Stimulated activated naive CD8-positive, alpha-beta T cell treated with anti-CD3 and anti-CD28 coated beads, Interleukin-15, amount 100 ng/mL, for 72 hours (primary cell): Measurements from ENCODE around the gene SCP2.

ENCODE experiments used
- ATAC-seq: fragments of 150-1000 bp; cut with Tn5 transposase; 2 replicates; pipeline ENCODE4 v1.10.0; 2021; ENCODE audit warnings: mild to moderate bottlenecking, moderate library complexity
- DNase-seq, 2 donors: peaks; one replicate each; pipeline ENCODE4 v3.0.0; 2021 to 2022
- H3K27ac Mint-ChIP-seq, 2 donors: one replicate each; pipeline ENCODE4 v1.8.0; 2022; ENCODE audit warnings: mild to moderate bottlenecking in 2 of 2, mixed read lengths in 2 of 2, moderate library complexity in 2 of 2
- H3K27me3 Mint-ChIP-seq: one replicate; pipeline ENCODE4 v1.8.0; 2022; ENCODE audit warnings: mixed read lengths
- H3K4me1 Mint-ChIP-seq: one replicate; pipeline ENCODE4 v1.8.0; 2022; ENCODE audit warnings: mild to moderate bottlenecking, mixed read lengths
- H3K4me3 Mint-ChIP-seq, 2 donors: one replicate each; pipeline ENCODE4 v1.8.0; 2022; ENCODE audit warnings: mild to moderate bottlenecking in 2 of 2, mixed read lengths in 2 of 2, moderate library complexity in 1 of 2
- H3K9me3 Mint-ChIP-seq, 2 donors: one replicate each; pipeline ENCODE4 v1.8.0; 2022; ENCODE audit warnings: mixed read lengths in 2 of 2

SCP2 gene, protein sequence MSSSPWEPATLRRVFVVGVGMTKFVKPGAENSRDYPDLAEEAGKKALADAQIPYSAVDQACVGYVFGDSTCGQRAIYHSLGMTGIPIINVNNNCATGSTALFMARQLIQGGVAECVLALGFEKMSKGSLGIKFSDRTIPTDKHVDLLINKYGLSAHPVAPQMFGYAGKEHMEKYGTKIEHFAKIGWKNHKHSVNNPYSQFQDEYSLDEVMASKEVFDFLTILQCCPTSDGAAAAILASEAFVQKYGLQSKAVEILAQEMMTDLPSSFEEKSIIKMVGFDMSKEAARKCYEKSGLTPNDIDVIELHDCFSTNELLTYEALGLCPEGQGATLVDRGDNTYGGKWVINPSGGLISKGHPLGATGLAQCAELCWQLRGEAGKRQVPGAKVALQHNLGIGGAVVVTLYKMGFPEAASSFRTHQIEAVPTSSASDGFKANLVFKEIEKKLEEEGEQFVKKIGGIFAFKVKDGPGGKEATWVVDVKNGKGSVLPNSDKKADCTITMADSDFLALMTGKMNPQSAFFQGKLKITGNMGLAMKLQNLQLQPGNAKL

DNA sequence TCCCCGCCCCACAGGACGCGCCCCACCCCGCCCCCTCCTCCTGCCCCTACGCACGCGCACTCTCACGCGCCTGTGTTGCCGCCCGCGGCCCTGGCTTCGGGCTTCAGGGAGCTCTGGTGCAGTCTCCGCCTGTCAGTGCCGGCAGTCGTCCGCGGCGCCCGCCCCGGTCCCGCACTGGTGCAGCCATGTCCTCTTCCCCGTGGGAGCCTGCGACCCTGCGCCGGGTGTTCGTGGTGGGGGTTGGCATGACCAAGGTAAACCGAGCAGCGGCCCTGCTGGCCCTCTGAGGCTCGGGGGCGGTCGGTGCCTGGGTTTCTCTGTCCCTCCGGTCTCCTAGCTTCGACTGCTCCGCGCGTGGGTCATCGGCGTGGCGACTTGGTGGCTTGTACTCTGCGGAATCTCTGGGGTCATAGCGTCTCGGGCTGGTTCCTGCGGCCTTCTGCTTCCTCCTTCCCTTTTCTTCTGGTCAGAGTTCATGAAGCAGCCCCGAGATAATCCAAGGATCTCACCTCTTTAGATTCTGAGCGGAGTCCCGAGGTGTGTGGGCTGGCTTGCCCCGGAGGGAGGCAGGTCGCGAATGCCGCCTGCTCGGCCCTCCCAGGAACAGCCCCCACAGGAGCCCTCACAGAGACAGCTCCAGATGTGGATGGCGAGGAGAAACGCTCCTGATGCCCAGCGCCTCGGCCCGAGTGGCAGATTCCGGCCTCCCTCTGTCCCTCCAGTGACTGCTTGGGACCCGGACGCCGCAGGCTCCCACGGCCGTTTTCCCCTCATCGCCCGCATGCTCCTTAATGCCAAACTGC, at the start of gene SCP2:
Gene SCP2 (plus strand): TSS at position 65 of the 803 bp plus-strand sequence. CDS start 121 bp downstream, at position 186.
- H3K27ac Mint-ChIP-seq: peak within 1 kb of the TSS; percentile 80 to 94
- peak within 1 kb of the TSS; percentile 81 to 91 for H3K4me3 Mint-ChIP-seq
- peaks cover 18% of the 10 kb centered on the region for H3K4me1 Mint-ChIP-seq
- DNase-seq: peak; percentile 71 to 76
- no peaks in the 10 kb centered on the region for H3K9me3 Mint-ChIP-seq
- no peaks in the 10 kb centered on the region for H3K27me3 Mint-ChIP-seq
- peak; percentile 96 for ATAC-seq

DNA sequence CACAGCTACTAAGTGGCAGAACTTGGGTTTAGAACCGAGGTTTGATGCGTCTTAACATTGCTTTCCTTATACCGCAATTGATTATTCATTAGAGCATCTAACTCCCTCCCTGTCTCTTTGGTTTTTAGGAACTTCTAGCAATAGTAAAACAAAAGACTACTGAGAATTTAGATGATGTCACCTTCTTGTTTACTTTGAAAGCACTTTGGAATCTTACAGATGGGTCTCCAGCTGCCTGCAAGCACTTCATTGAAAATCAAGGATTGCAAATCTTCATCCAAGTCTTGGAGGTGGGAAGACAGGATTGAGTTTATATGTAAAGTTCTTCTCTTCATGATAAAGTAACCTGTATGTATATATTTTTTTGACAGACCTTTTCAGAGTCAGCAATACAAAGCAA, 49.5 kb upstream of the SCP2 start:
- H3K9me3 Mint-ChIP-seq: peaks cover 0 to 6% of the 10 kb centered on the region in 2 donors

DNA sequence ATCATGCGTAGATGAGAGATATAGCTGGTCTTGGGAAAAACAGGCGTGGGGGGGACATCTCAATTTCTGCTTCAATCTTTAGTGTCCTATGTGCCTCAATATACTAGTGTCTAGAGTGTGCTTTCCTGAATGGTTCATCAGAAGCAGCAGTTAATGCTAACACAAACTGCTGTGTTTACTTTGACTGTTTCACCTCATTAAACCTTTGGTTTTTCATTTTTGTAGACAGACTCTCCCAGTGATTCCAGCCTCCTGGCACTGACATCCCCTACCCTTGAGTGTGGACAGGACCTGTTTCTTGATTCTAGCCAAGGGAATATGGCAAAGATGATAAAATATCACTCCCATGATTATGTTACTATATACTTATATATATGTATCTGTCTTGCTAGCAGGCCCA, 46.9 kb upstream of the SCP2 start:
- no peak for DNase-seq
- ATAC-seq: no peak
- Mint-ChIP-seq H3K4me1 (no peaks in the 10 kb centered on the region), H3K27ac (no peak overlapping the region), H3K4me3 (no peak overlapping the region), H3K9me3 (peaks cover 0 to 7% of the 10 kb centered on the region in 2 donors), H3K27me3 (no peaks in the 10 kb centered on the region)

More for the DNA sequence above, 49.5 kb upstream of the SCP2 start:
- ATAC-seq (no peak), DNase-seq (no peak)
- no peak overlapping the region for H3K4me3 Mint-ChIP-seq
- no peaks in the 10 kb centered on the region for H3K27me3 Mint-ChIP-seq
- H3K4me1 Mint-ChIP-seq: no peaks in the 10 kb centered on the region
- no peak overlapping the region for H3K27ac Mint-ChIP-seq

DNA sequence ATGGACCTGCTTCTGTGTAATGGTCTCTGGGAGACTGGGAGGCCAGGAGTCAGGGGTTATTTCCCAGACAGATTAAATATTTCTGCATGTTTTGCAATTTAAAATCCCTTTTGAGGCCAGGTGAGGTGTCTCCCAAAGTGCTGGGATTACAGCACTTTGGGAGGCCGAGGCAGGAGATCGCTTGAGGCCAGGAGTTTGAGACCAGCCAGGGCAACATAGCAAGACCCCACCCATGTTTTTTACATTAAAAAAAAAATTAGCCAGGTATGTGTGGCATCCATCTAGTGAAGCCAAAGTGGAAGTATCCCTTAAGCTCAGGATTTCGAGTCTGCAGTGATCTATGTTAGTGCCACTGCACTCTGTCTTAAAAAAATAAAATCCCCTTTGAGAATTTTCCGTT, 39.6 kb upstream of the SCP2 start:
- no peaks in the 10 kb centered on the region for H3K27me3 Mint-ChIP-seq
- DNase-seq: no peak
- no peak for ATAC-seq
- H3K9me3 Mint-ChIP-seq: peaks cover 0 to 2% of the 10 kb centered on the region in 2 donors
- no peak overlapping the region for H3K4me3 Mint-ChIP-seq
- H3K4me1 Mint-ChIP-seq: no peaks in the 10 kb centered on the region
- H3K27ac Mint-ChIP-seq: no peak overlapping the region

DNA sequence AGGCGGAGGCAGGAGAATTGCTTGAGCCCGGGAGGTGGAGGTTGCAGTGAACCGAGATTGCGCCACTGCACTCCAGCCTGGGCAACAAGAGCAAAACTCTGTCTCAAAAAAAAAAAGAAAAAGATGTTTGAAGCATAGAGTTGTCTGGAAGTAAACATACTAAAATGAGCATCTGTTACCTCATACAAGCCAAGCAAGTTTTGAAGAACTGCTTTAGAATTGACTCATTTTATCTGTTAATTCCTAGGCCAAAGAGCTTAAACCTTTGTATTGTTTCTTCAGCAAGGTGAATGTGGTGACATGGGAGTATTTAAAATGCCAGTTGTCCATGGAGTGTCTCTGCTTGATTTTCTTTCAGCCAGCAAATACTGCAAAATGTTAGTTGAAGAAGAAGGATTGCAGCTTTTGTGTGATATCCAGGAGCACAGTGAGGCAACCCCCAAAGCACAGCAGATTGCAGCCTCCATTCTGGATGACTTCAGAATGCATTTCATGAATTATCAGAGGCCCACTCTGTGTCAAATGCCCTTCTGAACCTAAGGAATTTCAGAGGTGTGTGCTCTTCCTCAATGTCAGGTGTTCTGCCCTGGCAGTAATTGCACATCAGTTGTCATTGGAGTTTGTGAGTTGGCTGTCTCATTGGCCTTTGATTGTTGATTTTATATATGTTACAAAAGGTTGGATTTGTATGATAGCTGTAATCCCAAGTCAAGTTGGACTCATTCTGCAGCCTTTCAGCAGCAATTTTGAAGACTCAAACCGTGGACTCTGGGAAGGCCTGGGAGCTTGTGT, 34.5 kb upstream of the SCP2 start:
- H3K9me3 Mint-ChIP-seq: no peaks in the 10 kb centered on the region
- no peak overlapping the region for H3K27ac Mint-ChIP-seq
- H3K27me3 Mint-ChIP-seq: no peaks in the 10 kb centered on the region
- no peaks in the 10 kb centered on the region for H3K4me1 Mint-ChIP-seq
- no peak overlapping the region for H3K4me3 Mint-ChIP-seq
- DNase-seq: no peak
- no peak for ATAC-seq

DNA sequence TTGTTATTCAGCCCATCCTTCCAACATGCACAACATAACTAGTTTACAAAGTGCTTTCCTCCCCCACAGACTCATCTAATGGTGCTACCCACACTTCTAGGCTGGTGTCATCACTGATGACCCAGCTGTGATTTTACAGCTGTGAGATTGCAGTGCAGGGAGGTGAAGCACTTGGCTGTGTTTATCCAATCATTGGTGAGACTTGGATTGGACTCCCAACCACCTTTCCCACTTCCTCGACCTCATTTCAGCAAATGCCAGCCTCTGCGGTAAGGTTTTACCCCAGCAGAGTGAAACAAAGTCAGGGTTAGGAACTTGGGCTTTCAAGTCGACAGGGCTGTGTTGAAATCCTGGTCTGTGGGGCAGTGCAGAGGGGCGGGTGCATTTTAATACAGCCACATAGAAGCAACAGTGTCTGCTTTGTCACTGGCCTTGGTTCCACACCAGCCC, 27.6 kb upstream of the SCP2 start:
- Mint-ChIP-seq H3K27ac (no peak overlapping the region), H3K9me3 (no peaks in the 10 kb centered on the region), H3K27me3 (no peaks in the 10 kb centered on the region), H3K4me3 (no peak overlapping the region), H3K4me1 (no peaks in the 10 kb centered on the region)
- no peak for DNase-seq
- ATAC-seq: no peak

DNA sequence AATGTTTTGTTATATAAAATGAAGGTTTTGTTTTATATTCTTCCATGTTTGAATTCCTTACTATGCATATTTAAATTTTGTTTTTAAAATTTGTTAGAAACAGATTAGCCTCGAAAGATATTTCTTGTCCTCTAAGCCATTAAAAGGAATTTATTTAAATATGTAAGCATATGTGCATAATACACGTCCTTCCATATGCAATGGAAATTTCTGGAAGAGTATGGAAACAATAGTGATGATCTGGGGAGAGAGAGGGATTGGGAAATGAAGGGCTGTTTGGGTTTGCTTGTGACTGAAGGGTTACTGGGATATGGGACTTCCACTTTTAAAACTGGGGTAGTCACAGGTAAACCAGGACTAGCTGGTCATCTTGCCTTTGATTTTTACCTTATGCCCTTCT, 26.7 kb upstream of the SCP2 start:
- ATAC-seq: no peak
- DNase-seq: no peak
- Mint-ChIP-seq H3K9me3 (no peaks in the 10 kb centered on the region), H3K4me1 (peaks cover 7% of the 10 kb centered on the region), H3K27me3 (no peaks in the 10 kb centered on the region), H3K4me3 (no peak overlapping the region), H3K27ac (no peak overlapping the region)

DNA sequence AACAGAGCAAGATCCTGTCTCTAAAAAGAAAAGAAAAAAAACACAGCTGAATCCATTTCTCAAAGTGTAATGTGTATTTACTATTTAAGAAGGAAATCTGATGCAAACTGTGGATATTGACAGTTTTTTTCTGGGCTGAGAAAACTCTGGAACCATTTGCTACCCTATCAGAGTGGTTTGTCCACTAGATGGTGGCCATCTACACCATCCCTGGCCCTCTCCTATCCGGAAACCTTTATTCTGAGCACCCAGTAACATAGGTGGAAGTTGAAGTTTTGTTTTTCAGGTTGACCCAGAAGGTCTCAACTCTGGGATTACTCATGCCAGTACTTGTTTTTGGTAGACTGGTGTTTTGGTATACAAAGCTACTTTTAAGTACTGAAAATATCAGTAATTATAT, 25.7 kb upstream of the SCP2 start:
- ATAC-seq (no peak), DNase-seq (no peak)
- no peaks in the 10 kb centered on the region for H3K9me3 Mint-ChIP-seq
- H3K4me1 Mint-ChIP-seq: peaks cover 7% of the 10 kb centered on the region
- H3K27me3 Mint-ChIP-seq: no peaks in the 10 kb centered on the region
- H3K4me3 Mint-ChIP-seq: no peak overlapping the region
- H3K27ac Mint-ChIP-seq: no peak overlapping the region

DNA sequence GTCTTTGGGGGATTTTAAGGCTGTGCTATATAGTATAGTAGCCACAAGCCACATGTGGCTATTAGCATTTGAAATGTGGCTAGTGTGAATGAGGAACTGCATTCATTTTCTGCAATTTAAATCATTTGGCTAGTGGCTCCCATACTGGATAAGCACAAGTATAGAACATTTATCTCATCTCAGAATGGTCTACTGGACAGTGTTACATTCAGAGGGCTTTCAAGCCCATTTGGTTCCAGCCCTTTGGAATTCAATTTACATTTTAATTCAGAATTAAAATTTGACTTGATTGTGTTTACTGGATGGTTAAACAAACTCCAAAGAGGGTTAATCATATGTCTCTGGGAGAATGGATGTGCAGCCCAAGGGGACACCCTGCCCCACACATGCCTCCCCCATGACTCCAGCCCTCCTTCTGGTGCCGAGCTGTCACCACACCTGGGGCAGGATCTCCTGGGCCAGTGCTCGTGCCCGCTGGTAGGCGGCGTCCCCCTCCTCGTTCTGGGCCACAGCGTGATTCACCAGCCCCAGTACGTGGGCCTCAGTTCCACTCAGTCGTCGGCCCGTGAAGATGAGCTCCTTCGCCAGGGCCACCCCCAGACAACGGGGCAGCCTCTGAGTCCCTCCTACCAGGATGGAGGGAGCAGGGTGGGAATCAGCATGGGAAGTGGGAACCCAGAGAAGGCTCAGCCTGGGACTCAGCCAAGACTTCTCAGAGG, 22.7 kb upstream of the SCP2 start:
- no peak for DNase-seq
- H3K27ac Mint-ChIP-seq: no peak overlapping the region
- no peaks in the 10 kb centered on the region for H3K27me3 Mint-ChIP-seq
- H3K9me3 Mint-ChIP-seq: no peaks in the 10 kb centered on the region
- ATAC-seq: peak; percentile 31
- no peak overlapping the region for H3K4me3 Mint-ChIP-seq
- H3K4me1 Mint-ChIP-seq: peaks cover 7% of the 10 kb centered on the region

DNA sequence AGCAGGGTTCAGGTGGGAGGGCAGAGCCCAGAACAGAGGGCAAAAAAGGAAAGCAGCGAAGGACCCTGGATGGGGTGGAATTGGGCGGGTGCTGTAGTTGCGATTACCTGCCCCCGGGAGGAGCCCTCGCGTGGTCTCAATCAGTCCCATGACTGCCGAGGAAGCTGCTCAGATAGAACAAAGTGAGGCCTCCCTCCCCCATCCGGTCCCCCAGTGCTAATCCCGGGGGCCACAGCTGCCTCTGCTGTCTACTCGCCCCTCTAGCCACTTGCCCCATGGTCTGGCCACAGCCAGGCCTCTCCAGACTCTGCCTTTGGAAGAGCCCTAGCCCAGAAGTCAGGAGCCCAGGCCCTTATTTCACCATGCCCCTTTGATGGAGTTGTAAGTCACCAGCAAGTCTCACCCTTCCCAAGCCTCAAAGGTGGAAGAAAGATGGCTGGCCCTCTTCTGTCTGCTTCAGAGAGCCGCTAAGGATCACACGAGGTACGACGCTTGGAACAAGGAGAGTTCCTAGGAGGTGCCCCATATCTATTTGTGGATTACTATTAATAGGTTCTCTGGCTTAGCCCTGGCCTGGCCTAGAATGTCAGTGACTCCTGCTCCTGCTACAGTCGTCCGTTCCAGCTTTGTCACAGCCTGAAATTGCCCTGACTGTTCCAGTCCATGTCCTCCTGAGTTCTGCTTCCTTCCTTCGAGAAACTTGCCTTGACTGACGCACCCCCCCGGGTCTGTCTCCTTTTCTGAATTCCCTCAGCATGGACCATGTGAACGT, 22.0 kb upstream of the SCP2 start:
- no peaks in the 10 kb centered on the region for H3K9me3 Mint-ChIP-seq
- H3K4me1 Mint-ChIP-seq: peaks cover 7% of the 10 kb centered on the region
- peak; percentile 32 to 40 for DNase-seq
- peak; percentile 77 for ATAC-seq
- no peaks in the 10 kb centered on the region for H3K27me3 Mint-ChIP-seq
- no peak overlapping the region for H3K4me3 Mint-ChIP-seq
- H3K27ac Mint-ChIP-seq: peak overlapping the region; percentile 46 to 83

DNA sequence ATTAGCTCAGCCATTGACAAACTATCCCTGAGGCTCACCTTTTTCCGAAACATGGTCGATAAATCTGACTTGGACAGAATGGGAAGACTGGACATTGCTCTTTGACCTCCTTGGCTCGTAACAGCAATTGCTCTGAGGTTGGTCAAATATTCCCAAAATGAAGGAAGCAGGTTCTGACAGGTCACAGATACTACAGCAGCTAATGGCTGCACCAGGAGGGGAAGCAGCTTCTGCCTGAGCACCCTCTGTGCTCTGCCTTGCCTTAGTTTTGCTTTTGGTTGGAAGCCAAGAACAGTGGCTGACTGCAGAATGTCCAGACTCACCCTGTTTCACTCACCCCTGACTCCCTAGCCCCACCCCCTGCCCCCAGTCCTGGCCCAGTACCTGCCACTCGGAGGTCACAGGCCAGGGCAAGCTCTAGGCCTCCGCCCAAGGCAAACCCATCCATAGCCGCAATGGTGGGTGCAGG, 20.9 kb upstream of the SCP2 start:
- no peak for DNase-seq
- no peak overlapping the region for H3K4me3 Mint-ChIP-seq
- H3K27me3 Mint-ChIP-seq: no peaks in the 10 kb centered on the region
- H3K4me1 Mint-ChIP-seq: peaks cover 7% of the 10 kb centered on the region
- no peak for ATAC-seq
- H3K27ac Mint-ChIP-seq: peak overlapping the region in 1 of 2 donors; percentile 54
- H3K9me3 Mint-ChIP-seq: no peaks in the 10 kb centered on the region

DNA sequence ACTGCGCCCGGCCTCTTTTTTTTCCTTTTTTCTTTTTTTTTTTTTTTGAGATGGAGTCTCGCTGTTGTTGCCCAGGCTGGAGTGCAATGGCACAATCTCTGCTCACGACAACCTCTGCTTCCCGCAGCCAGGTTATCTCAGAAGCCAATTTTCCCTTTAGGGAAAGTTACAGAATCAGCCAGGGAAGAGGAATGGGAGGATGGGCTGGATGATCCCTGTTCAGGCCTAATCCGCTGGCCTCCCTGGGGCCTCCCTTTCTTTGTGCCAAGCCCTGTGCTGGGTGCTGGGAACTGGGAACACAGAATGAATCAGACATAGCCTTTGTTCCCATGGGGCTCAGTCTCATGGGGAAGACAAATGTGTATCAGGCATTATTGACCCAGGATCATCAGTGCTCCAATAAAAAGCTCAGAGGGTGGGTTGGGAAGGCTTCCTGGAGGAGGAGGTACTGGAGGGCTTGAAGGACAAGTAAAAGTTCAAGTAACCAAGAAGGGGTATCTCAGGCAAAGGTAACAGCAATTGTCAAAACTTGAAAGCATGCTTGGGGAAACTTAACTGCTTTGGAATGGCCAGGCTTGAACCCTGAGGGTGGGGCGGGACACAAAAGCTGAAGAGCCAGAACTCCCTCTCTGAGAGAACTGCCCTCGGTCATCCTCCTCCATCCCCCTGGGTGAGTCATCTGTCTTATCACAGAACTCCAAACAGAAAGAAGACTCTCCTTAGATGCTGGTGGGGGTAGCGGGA, 19.8 kb upstream of the SCP2 start:
- H3K9me3 Mint-ChIP-seq: no peaks in the 10 kb centered on the region

DNA sequence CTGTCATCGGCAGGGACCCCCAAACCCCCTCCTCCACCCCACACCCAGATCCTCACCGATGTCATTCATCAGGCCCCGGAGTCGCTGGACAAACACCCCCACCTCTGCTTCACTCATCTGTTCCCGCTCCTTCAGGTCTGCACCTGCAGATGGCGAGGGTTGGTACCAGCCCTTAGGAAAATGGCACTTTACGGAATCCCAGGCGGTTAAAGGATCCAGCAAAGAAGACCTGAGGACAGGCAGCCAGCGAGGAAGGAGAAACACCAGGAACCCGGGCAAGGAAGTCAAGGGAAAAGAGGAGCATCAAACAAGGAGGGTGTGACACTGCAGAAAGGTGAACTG, 19.3 kb upstream of the SCP2 start:
- no peak for DNase-seq
- Mint-ChIP-seq H3K4me1 (peaks cover 7% of the 10 kb centered on the region), H3K27me3 (no peaks in the 10 kb centered on the region), H3K4me3 (no peak overlapping the region), H3K9me3 (no peaks in the 10 kb centered on the region), H3K27ac (no peak overlapping the region)
- no peak for ATAC-seq

More for the DNA sequence above, 19.8 kb upstream of the SCP2 start:
- peaks cover 7% of the 10 kb centered on the region for H3K4me1 Mint-ChIP-seq
- no peak overlapping the region for H3K4me3 Mint-ChIP-seq
- no peak for DNase-seq
- H3K27me3 Mint-ChIP-seq: no peaks in the 10 kb centered on the region
- H3K27ac Mint-ChIP-seq: no peak overlapping the region
- no peak for ATAC-seq

DNA sequence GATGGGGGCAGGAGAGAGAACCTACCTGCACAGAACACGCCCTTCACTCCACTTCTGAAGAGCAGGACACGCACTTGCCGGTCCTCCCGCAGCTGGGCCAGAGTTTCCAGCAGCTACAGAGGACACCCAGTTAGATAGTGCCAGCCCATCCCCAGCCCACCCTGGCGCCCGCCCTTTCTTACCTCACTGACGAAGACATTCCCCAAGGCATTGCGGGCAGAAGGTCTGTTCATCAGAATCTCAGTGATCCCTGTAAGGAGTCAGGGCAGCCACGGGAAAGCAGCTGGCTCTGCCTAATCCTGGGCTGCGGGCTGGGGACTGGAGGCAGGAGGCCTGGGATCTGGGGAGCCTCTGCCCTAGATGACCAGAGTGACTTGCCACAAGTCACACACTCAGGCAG, 15.5 kb upstream of the SCP2 start:
- DNase-seq (no peak), ATAC-seq (no peak)
- Mint-ChIP-seq H3K27ac (no peak overlapping the region), H3K27me3 (no peaks in the 10 kb centered on the region), H3K9me3 (no peaks in the 10 kb centered on the region), H3K4me3 (no peak overlapping the region), H3K4me1 (no peaks in the 10 kb centered on the region)
